ENCODE measurements around the gene UGT1A1.

The UGT1A1 gene

DNA sequence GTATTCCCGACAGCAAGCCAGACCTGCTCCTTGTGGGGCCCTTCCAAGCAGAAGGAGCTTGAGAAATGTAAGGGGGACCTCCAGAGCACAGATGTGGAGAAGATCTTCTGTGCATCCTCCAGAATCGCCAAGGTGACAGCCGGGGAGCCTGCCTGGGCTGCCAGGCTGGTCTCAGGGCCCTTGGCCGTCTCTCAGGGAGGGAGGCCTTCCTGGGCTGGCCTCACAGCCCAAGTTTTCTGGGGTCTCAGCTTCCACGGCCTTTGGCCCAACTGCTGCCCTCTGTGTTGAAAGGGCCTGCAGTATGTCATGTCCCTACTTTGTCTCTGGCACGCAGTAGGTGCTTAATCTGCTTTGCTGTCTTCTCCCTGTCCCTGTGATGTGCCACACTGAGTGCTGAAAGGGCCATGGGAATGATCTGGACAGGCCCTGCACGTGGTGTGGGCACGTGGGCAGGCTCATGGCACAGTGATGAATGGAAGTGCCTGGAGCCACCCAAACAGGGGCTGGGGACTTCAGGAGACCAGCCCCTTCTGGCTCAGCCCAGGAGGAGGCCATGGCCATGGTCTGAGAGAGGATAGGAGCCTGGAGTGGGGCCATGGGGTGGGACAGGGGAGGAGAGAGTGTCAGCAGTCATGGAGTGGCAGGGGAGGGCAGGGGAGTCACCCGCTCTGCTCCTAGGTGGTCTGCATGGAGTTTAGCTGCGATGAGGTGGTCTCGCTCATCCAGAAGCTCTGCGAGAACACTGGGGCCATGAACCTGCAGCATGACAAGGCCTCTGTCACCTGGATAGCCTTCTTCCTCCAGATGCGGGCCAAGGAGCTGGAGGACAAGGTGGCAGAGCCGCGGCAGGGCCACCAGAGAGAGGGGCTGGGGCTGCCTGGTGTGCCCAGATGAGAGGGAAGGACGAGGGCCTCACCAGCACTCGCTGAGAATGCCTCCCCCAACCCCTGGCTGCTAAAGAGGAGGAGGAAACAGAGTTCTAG is 58.9 kb downstream of the UGT1A1 start:
- no peak for DNase-seq

DNA sequence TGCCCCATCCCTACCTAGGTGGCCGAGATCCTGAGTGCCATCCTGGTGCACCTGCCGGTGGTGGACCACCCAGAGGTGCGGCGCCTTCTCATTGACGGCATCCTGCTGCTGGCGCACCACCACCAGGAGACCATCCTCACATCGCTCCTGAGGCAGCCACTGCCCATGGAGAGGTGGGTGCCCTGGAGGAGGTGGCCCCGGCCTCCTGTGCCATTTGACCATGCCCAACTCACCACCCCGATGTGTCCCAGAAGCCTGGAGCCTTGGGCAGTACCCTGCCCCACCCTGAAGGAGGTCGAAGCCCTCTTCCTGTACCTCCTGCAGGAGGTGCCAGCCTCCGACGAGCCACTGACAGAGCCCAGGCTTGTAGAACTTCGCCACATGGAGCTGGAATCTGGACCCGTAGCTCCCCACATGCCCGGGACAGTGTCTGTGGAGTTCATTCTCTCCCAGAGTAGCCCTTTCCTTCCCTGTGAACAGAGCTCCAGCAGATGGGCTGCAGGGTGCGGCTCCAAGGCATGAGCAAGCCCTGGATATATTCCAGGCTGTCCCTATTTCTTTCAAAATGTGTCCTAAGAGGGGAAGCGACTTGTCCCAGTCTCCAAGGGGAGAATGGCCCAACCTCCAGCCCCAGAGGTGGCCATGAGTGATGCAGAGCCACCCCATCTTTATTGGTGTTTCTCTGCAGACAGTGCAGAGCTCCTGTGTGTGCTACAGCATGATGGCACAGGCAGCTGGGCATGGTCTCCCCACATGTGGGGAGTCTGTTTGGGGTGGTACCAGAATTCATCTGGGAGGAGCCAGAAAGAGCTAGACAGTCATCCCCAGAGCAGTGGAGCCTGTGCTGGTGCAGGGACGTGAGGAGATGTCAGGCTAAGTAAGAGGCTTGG is 60.1 kb downstream of the UGT1A1 start:
- no peak for DNase-seq

DNA sequence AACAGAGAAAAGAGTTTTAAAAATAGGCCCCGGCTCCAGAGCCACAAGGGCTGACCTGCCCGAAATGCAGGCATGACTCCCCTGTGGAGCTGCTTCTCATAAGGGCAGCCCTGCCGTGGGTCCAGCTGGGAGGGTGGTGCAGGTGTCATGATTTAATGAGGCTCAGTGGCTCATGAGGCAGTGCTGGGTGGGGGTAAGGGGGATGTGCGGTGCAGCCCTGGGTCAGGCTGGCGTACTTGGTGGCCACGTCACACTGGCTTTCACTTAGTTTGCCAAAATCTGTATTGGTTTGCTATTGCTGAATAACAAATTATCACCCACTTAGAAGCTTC is 60.7 kb downstream of the UGT1A1 start:
- DNase-seq: no peak

- DNase-seq: no peak
Observed at GRCh38 chr2:233821196-233821595, 61.1 kb downstream of the UGT1A1 start.

DNA sequence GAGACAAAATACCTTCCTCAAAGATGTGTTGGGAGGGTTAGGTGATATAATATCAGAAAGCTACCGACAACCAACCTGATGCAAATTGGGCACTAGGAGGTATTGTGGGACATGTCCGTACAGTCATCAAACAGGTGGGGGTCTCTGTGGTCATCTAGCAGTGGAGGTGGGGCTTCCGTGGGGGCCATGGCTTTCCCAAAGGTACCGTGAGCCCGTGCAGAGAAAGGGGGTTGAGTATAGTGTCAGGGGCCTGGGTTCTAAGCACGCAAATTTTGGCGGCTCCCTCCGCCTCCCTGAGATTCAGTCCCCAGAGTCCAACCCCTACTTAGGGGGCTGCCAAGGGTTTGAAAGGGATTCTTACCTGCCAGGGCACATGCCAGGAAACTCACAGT is 61.6 kb downstream of the UGT1A1 start:
- DNase-seq: no peak

- no peak for DNase-seq
Observed at GRCh38 chr2:233822101-233822771, 62.2 kb downstream of the UGT1A1 start.
